GM12878 (cell line): Measurements from ENCODE around the gene AQP2. TPM values are rescaled to one million over a fixed set of nuclear protein-coding genes. Genes with fewer than 3 reads are reported as not detected.

Source experiments
- ATAC-seq: fragments of 200-7000 bp; cut with Tn5 transposase; 3 replicates; pipeline ENCODE4 v1.9.1; 2020; ENCODE audit warnings: mild to moderate bottlenecking, moderate library complexity
- BruUV-seq: library from RNA; stranded (reverse); fragments of 400-500 nt; replicated peaks from 2 replicates; lab custom pipeline; 2021; lab: Mats Ljungman, UMichigan
- CTCF ChIA-PET: fragments of 300-600 bp; sonication (Branson Sonifier 250); formaldehyde crosslinking; extraction: SDS; loops from one replicate; lab custom pipeline; 2021; ENCODE audit warnings: inconsistent platforms; lab: Yijun Ruan, JAX
- POLR2A ChIA-PET: fragments of 350-600 bp; formaldehyde crosslinking; extraction: SDS; loops from one replicate; lab custom pipeline; 2021; ENCODE audit warnings: inconsistent platforms; lab: Charles Lee
- RAD21 ChIA-PET: fragments of 300-600 bp; sonication (Branson Sonifier 250); formaldehyde crosslinking; loops from one replicate; lab custom pipeline; 2023; ENCODE audit warnings: antibody characterized with exemption; ENCODE audit not compliant: unreplicated experiment; lab: Charles Lee
- SMC1A ChIA-PET: fragments of 300-600 bp; sonication (Branson Sonifier 250); formaldehyde crosslinking; loops from one replicate; lab custom pipeline; 2023; ENCODE audit not compliant: unreplicated experiment, uncharacterized antibody; lab: Charles Lee
- DNase-seq: peaks from one replicate; pipeline ENCODE4 v3.0.0-alpha.2; 2011; ENCODE audit warnings: low read depth, low spot score
- FAIRE-seq: peaks from 3 replicates; lab custom pipeline; 2011; peaks lifted over from hg19 to GRCh38; lab: Jason Lieb, UNC
- H2AFZ ChIP-seq: 2 replicates; pipeline ENCODE4 v1.6.0; 2011; ENCODE audit warnings: low read depth, low read length, control low read depth; ENCODE audit not compliant: control insufficient read depth
- H3K27ac ChIP-seq: 2 replicates; pipeline ENCODE4 v1.5.1; 2011; ENCODE audit warnings: control low read depth; ENCODE audit not compliant: control insufficient read depth, insufficient read depth
- H3K27me3 ChIP-seq, 2 experiments: replicated peaks in 1 of 2; 2 replicates each; pipeline versions ENCODE4 v1.6.0 to v1.6.1; 2011; ENCODE audit warnings: low read length in 1 of 2; ENCODE audit not compliant: control insufficient read depth in 2 of 2, insufficient read depth in 2 of 2
- H3K36me3 ChIP-seq, 2 experiments: 2 replicates each; pipeline ENCODE4 v1.5.1; 2011; ENCODE audit warnings: low read length in 1 of 2; ENCODE audit not compliant: control insufficient read depth in 2 of 2, insufficient read depth in 2 of 2
- H3K4me1 ChIP-seq: 2 replicates; pipeline ENCODE4 v1.6.1; 2011; ENCODE audit warnings: mild to moderate bottlenecking, low read length, moderate library complexity, mixed read lengths; ENCODE audit not compliant: control insufficient read depth, insufficient read depth
- H3K4me2 ChIP-seq: 2 replicates; pipeline ENCODE4 v1.6.0; 2011; ENCODE audit warnings: control low read depth; ENCODE audit not compliant: control insufficient read depth, insufficient read depth
- H3K4me3 ChIP-seq: fragments of 200-600 bp; sonication (generic); 2 replicates; pipeline ENCODE4 v1.5.1; 2016
- H3K79me2 ChIP-seq: 2 replicates; pipeline ENCODE4 v1.6.0; 2011; ENCODE audit warnings: low read length; ENCODE audit not compliant: control insufficient read depth, insufficient read depth
- H3K9ac ChIP-seq: 2 replicates; pipeline ENCODE4 v1.8.0; 2011; ENCODE audit warnings: low read length, control low read depth, mixed read lengths; ENCODE audit not compliant: control insufficient read depth, insufficient read depth
- H3K9me3 ChIP-seq: replicated peaks from 3 replicates; pipeline ENCODE4 v1.5.1; 2011; ENCODE audit warnings: mild to moderate bottlenecking, low read length; ENCODE audit not compliant: control insufficient read depth, insufficient read depth
- H4K20me1 ChIP-seq: 2 replicates; pipeline ENCODE4 v1.6.0; 2011; ENCODE audit not compliant: control insufficient read depth, insufficient read depth
- EP300 ChIP-seq, 2 experiments: fragments of 150-350 bp in 1 of 2; IDR thresholded peaks; 2 replicates each; pipeline ENCODE4 v1.6.1; 2011 to 2012; ENCODE audit warnings: low read depth in 2 of 2, low read length in 2 of 2, borderline replicate concordance in 1 of 2, improper control_type of control experiment in 1 of 2, inconsistent platforms in 1 of 2; ENCODE audit not compliant: control insufficient read depth in 1 of 2
- FOS ChIP-seq: IDR thresholded peaks from 3 replicates; pipeline ENCODE4 v1.6.1; 2011; ENCODE audit warnings: borderline replicate concordance; ENCODE audit not compliant: insufficient read length; ENCODE audit errors: extremely low read depth
- IRF3 ChIP-seq: fragments of 450-650 bp; IDR thresholded peaks from 2 replicates; pipeline ENCODE4 v1.6.1; 2014; ENCODE audit warnings: mild to moderate bottlenecking
- IRF5 ChIP-seq: fragments of 450-650 bp; IDR thresholded peaks from 2 replicates; pipeline ENCODE4 v1.6.1; 2017; ENCODE audit warnings: borderline replicate concordance
- JUNB ChIP-seq: IDR thresholded peaks from 2 replicates; pipeline ENCODE4 v1.6.1; 2016; ENCODE audit warnings: antibody characterized with exemption, mild to moderate bottlenecking
- KLF5 ChIP-seq: fragments of 450-650 bp; IDR thresholded peaks from 2 replicates; pipeline ENCODE4 v1.6.1; 2014; ENCODE audit warnings: mild to moderate bottlenecking; ENCODE audit not compliant: partially characterized antibody
- MEF2B ChIP-seq: fragments of 450-650 bp; IDR thresholded peaks from 2 replicates; pipeline ENCODE4 v1.6.1; 2018; ENCODE audit warnings: mild to moderate bottlenecking, moderate library complexity; ENCODE audit not compliant: partially characterized antibody, poor library complexity, severe bottlenecking
- MTA3 ChIP-seq: IDR thresholded peaks from 2 replicates; pipeline ENCODE4 v1.6.1; 2012; ENCODE audit warnings: low read length, inconsistent platforms, borderline replicate concordance
- NBN ChIP-seq: fragments of 450-650 bp; IDR thresholded peaks from 2 replicates; pipeline ENCODE4 v1.6.1; 2016
- PAX5 ChIP-seq: IDR thresholded peaks from 2 replicates; pipeline ENCODE4 v1.6.1; 2011; ENCODE audit warnings: low read depth, low read length, borderline replicate concordance
- PKNOX1 ChIP-seq: fragments of 450-650 bp; IDR thresholded peaks from 2 replicates; pipeline ENCODE4 v1.6.1; 2016; ENCODE audit warnings: mild to moderate bottlenecking
- POLR2A ChIP-seq: IDR thresholded peaks from 2 replicates; pipeline ENCODE4 v1.6.1; 2011; ENCODE audit warnings: low read depth, mild to moderate bottlenecking, low read length
- POU2F2 ChIP-seq: IDR thresholded peaks from 3 replicates; pipeline ENCODE4 v1.6.1; 2011; ENCODE audit warnings: low read depth, mild to moderate bottlenecking, low read length, borderline replicate concordance
- RAD21 ChIP-seq: IDR thresholded peaks from 2 replicates; pipeline ENCODE4 v1.6.1; 2011; ENCODE audit warnings: mild to moderate bottlenecking, low read depth, low read length, moderate library complexity; ENCODE audit not compliant: insufficient read depth
- RUNX3 ChIP-seq: IDR thresholded peaks from 2 replicates; pipeline ENCODE4 v1.6.1; 2012; ENCODE audit warnings: low read length, inconsistent platforms
- whole genome bisulfite sequencing: methylation state at CpG from one replicate; pipeline ENCODE4 v1.1.6; 2016; ENCODE audit warnings: low lambda C conversion rate; ENCODE audit not compliant: insufficient replicate concordance, insufficient coverage; ENCODE audit errors: missing lambda C conversion rate; 5-methylcytosine and 5-hydroxymethylcytosine counted together
- in situ Hi-C: fragments of 300-500 bp; cut with MboI; formaldehyde crosslinking; loops from 9 replicates; pipeline ENCODE4 v1.14.3; 2018; ENCODE audit warnings: mixed read lengths
- intact Hi-C: fragments of 100-400 bp; cut with micrococcal nuclease; formaldehyde crosslinking; loops from one replicate; pipeline ENCODE4 v1.14.2; 2022; ENCODE audit not compliant: unreplicated experiment
- polyA plus RNA-seq, 11 experiments: library from polyadenylated mRNA; depleted of rRNA in 4 of 11; unstranded in 6 of 11; stranded (reverse) in 5 of 11; fragments of >200 nt; fragmentation: Nextera tagmentation in 4 of 11; fragmentation: Illumina TruSeq in 1 of 11; extraction: Ambion mirVana in 4 of 11; extraction: Trizol in 1 of 11; gene quantifications; 1 replicate in 1 of 11; 2 replicates in 10 of 11; pipeline versions ENCODE4 v1.2.1 to v1.2.3, GENCODE V29; 2011 to 2016; ENCODE audit warnings: inconsistent platforms in 2 of 11, missing spikeins in 2 of 11, low read depth in 1 of 11
- total RNA-seq, 4 experiments: library from RNA; depleted of rRNA in 3 of 4; stranded (reverse); fragments of >200 nt in 3 of 4; fragmentation: Illumina TruSeq in 1 of 4; extraction: Trizol in 1 of 4; gene quantifications; 2 replicates each; pipeline versions ENCODE4 v1.2.1 to v1.2.3, GENCODE V29; 2013 to 2021

Gene AQP2
- total and polyA plus RNA-seq, 10 of the 15 experiments (the other 5 are each of a cell fraction or from before 2014, with no cell fraction given): not detected

GRCh38 chr12:49937639-49938300, 12.8 kb upstream of the AQP2 start:
- BruUV-seq: no TSS peak
- DNase-seq: no peak
- Histone ChIP-seq H3K27me3 (no peaks in the 10 kb centered on the region), H3K36me3 (no peaks in the 10 kb centered on the region), H3K9me3 (no peaks in the 10 kb centered on the region), H3K9ac (no peak overlapping the region), H2AFZ (no peak overlapping the region), H4K20me1 (no peaks in the 10 kb centered on the region), H3K4me3 (no peak overlapping the region), H3K79me2 (no peaks in the 10 kb centered on the region), H3K4me2 (no peak overlapping the region), H3K27ac (no peak overlapping the region), H3K4me1 (no peaks in the 10 kb centered on the region)
- RAD21 ChIA-PET: no interaction called here
- intact Hi-C loops: no loop called here
- POLR2A ChIA-PET: no interaction called here
- 46% methylated on average over 8 of the region's 8 CpGs for WGBS
- TF ChIP-seq IRF5 (no peak), NBN (no peak), MTA3 (no peak), KLF5 (no peak), POU2F2 (no peak), IRF3 (no peak), FOS (no peak), EP300 (IDR thresholded peaks at IDR 0.05; ENCODE audit: borderline replicate concordance in 1 of 2, control insufficient read depth in 1 of 2, low read depth in 2 of 2, low read length in 2 of 2) (no peak), MEF2B (no peak), POLR2A (no peak), RUNX3 (no peak), JUNB (no peak), PKNOX1 (no peak), PAX5 (no peak), RAD21 (no peak)
- SMC1A ChIA-PET: interaction anchor here (0.9 to 1.4 kb wide), 3 partner anchors 10 to 29 kb away, joined by 3 read pairs; no protein-coding TSS in a partner anchor
- no peak for ATAC-seq
- no peak for FAIRE-seq
- in situ Hi-C loops: no loop called here
- CTCF ChIA-PET: interaction anchor here (2.7 kb wide), 1 partner anchor 8 kb away, joined by 11 read pairs; no protein-coding TSS in a partner anchor
